HEK293 (cell line): ENCODE data around the gene DNAJC22.

Source experiments
- KLF1 ChIP-seq: fragments of 450-650 bp; formaldehyde crosslinking; IDR thresholded peaks from 2 replicates; pipeline ENCODE4 v1.5.1; 2016; ENCODE audit warnings: missing biosample characterization, missing genetic modification characterization
- PATZ1 ChIP-seq: fragments of 450-650 bp; formaldehyde crosslinking; IDR thresholded peaks from 2 replicates; pipeline ENCODE4 v1.5.1; 2016; ENCODE audit warnings: missing biosample characterization, missing genetic modification characterization
- PRDM10 ChIP-seq: fragments of 450-650 bp; formaldehyde crosslinking; IDR thresholded peaks from 2 replicates; pipeline ENCODE4 v1.5.1; 2016; ENCODE audit warnings: missing biosample characterization, missing genetic modification characterization
- SCRT2 ChIP-seq: fragments of 450-650 bp; formaldehyde crosslinking; IDR thresholded peaks from 2 replicates; pipeline ENCODE4 v1.5.1; 2016; ENCODE audit warnings: missing biosample characterization, missing genetic modification characterization
- SP2 ChIP-seq: fragments of 450-650 bp; formaldehyde crosslinking; IDR thresholded peaks from 2 replicates; pipeline ENCODE4 v1.5.1; 2016; ENCODE audit warnings: missing biosample characterization, missing genetic modification characterization
- SP3 ChIP-seq: fragments of 450-650 bp; formaldehyde crosslinking; IDR thresholded peaks from 2 replicates; pipeline ENCODE4 v1.5.1; 2016; ENCODE audit warnings: missing biosample characterization, missing genetic modification characterization
- YY1 ChIP-seq: fragments of 450-650 bp; formaldehyde crosslinking; IDR thresholded peaks from 2 replicates; pipeline ENCODE4 v1.5.1; 2018; ENCODE audit warnings: missing biosample characterization, missing genetic modification characterization
- ZBTB20 ChIP-seq: fragments of 450-650 bp; formaldehyde crosslinking; IDR thresholded peaks from 2 replicates; pipeline ENCODE4 v1.5.1; 2016; ENCODE audit warnings: missing biosample characterization, missing genetic modification characterization
- ZBTB21 ChIP-seq: fragments of 450-650 bp; formaldehyde crosslinking; IDR thresholded peaks from 2 replicates; pipeline ENCODE4 v1.5.1; 2017; ENCODE audit warnings: missing biosample characterization, missing genetic modification characterization
- ZBTB44 ChIP-seq: fragments of 450-650 bp; IDR thresholded peaks from 2 replicates; pipeline ENCODE4 v1.5.1; 2018; ENCODE audit warnings: missing biosample characterization, mild to moderate bottlenecking, missing genetic modification characterization
- ZNF10 ChIP-seq: fragments of 450-650 bp; formaldehyde crosslinking; IDR thresholded peaks from 2 replicates; pipeline ENCODE4 v1.5.1; 2017; ENCODE audit warnings: missing biosample characterization, missing genetic modification characterization
- ZNF121 ChIP-seq: fragments of 450-650 bp; formaldehyde crosslinking; IDR thresholded peaks from 2 replicates; pipeline ENCODE4 v1.5.1; 2016; ENCODE audit warnings: missing biosample characterization, missing genetic modification characterization
- ZNF155 ChIP-seq: fragments of 450-650 bp; formaldehyde crosslinking; IDR thresholded peaks from 2 replicates; pipeline ENCODE4 v1.5.1; 2016; ENCODE audit warnings: missing biosample characterization, missing genetic modification characterization
- ZNF18 ChIP-seq: fragments of 450-650 bp; formaldehyde crosslinking; IDR thresholded peaks from 2 replicates; pipeline ENCODE4 v1.5.1; 2016; ENCODE audit warnings: missing biosample characterization, missing genetic modification characterization
- ZNF2 ChIP-seq: fragments of 450-650 bp; formaldehyde crosslinking; IDR thresholded peaks from 2 replicates; pipeline ENCODE4 v1.5.1; 2016; ENCODE audit warnings: missing biosample characterization, missing genetic modification characterization
- ZNF280C ChIP-seq: fragments of 450-650 bp; formaldehyde crosslinking; IDR thresholded peaks from 2 replicates; pipeline ENCODE4 v1.5.1; 2016; ENCODE audit warnings: missing biosample characterization, missing genetic modification characterization
- ZNF335 ChIP-seq: fragments of 450-650 bp; formaldehyde crosslinking; conservative IDR thresholded peaks from 2 replicates; pipeline ENCODE4 v1.5.1; 2016; ENCODE audit warnings: missing biosample characterization, missing genetic modification characterization
- ZNF518A ChIP-seq: fragments of 450-650 bp; formaldehyde crosslinking; conservative IDR thresholded peaks from 2 replicates; pipeline ENCODE4 v1.5.1; 2016; ENCODE audit warnings: low read depth, missing biosample characterization, missing genetic modification characterization
- ZSCAN5A ChIP-seq: fragments of 450-650 bp; formaldehyde crosslinking; IDR thresholded peaks from 2 replicates; pipeline ENCODE4 v1.5.1; 2016; ENCODE audit warnings: missing biosample characterization, missing genetic modification characterization
- ZXDB ChIP-seq: fragments of 450-650 bp; formaldehyde crosslinking; IDR thresholded peaks from 2 replicates; pipeline ENCODE4 v1.5.1; 2016; ENCODE audit warnings: missing biosample characterization, missing genetic modification characterization

The DNAJC22 gene

GRCh38 chr12:49347311-49348193 lies 864 bp downstream of the DNAJC22 start (continued):
- TF ChIP-seq ZNF518A (tag by site-specific recombination) (peak; percentile 31; the same call in 1 of the 2 replicates), KLF1 (tag by site-specific recombination) (peak; percentile 78), ZNF18 (tag by site-specific recombination) (no peak), SP2 (tag by site-specific recombination) (peak; percentile 73), ZBTB44 (tag by site-specific recombination) (peak; percentile 98), ZNF2 (peak; percentile 90), ZNF10 (tag by site-specific recombination) (peak; percentile 70), YY1 (tag by site-specific recombination) (peak; percentile 67), ZNF121 (tag by site-specific recombination) (peak; percentile 29), ZBTB20 (tag by site-specific recombination) (peak; percentile 34), PATZ1 (tag by site-specific recombination) (peak; percentile 100), ZNF155 (tag by site-specific recombination) (no peak), ZBTB21 (tag by site-specific recombination) (peak; percentile 40; the same call in 1 of the 2 replicates), PRDM10 (tag by site-specific recombination) (peak; percentile 94), ZNF335 (tag by site-specific recombination) (peak; percentile 86), SP3 (tag by site-specific recombination) (peak; percentile 89), ZSCAN5A (0 out of 2 replicates have a peak, but pooled peaks have one; percentile 50), ZNF280C (tag by site-specific recombination) (no peak), SCRT2 (tag by site-specific recombination) (no peak), ZXDB (tag by site-specific recombination) (peak; percentile 66)
